SK-N-SH treated with all-trans-retinoic acid at 6 μM for 48 hours (cell line): ENCODE measurements around the gene PAPPA.
A peak's percentile ranks its signal among the peaks of the same experiment; 100 is the strongest.

Source experiments
- ATAC-seq: fragments of 200-7000 bp; cut with Tn5 transposase; 3 replicates; pipeline ENCODE4 v1.9.1; 2020; ENCODE audit warnings: mild to moderate bottlenecking, moderate library complexity
- ARNTL ChIP-seq: fragments of 450-650 bp; formaldehyde crosslinking; IDR thresholded peaks from 2 replicates; pipeline ENCODE4 v1.5.0; 2020; ENCODE audit warnings: low read depth, mild to moderate bottlenecking, moderate library complexity, borderline replicate concordance
- BACH2 ChIP-seq: fragments of 250-450 bp; sonication (Bioruptor Pico); IDR thresholded peaks from 2 replicates; pipeline ENCODE4 v1.9.0; 2021; ENCODE audit warnings: mild to moderate bottlenecking, borderline replicate concordance
- CSDC2 ChIP-seq: fragments of 250-450 bp; sonication (Bioruptor Pico); IDR thresholded peaks from 2 replicates; pipeline ENCODE4 v1.5.0; 2020; ENCODE audit warnings: mild to moderate bottlenecking, moderate library complexity
- ESRRG ChIP-seq: fragments of 250-450 bp; sonication (Bioruptor Pico); IDR thresholded peaks from 2 replicates; pipeline ENCODE4 v1.6.1; 2021; ENCODE audit warnings: mild to moderate bottlenecking
- GLIS3 ChIP-seq: fragments of 250-450 bp; sonication (Bioruptor Pico); IDR thresholded peaks from 2 replicates; pipeline ENCODE4 v1.5.0; 2020; ENCODE audit warnings: mild to moderate bottlenecking, moderate library complexity
- ISL1 ChIP-seq: fragments of 250-450 bp; sonication (Bioruptor Pico); IDR thresholded peaks from 2 replicates; pipeline ENCODE4 v2.1.2; 2022; ENCODE audit warnings: mild to moderate bottlenecking, moderate library complexity
- OSR1 ChIP-seq: fragments of 250-450 bp; sonication (Bioruptor Pico); IDR thresholded peaks from 2 replicates; pipeline ENCODE4 v1.8.0; 2022; ENCODE audit warnings: moderate library complexity, mild to moderate bottlenecking, inconsistent platforms
- PPARA ChIP-seq: fragments of 250-450 bp; sonication (Bioruptor Pico); IDR thresholded peaks from 2 replicates; pipeline ENCODE4 v1.5.0; 2020; ENCODE audit warnings: mild to moderate bottlenecking, borderline replicate concordance
- RARB ChIP-seq: fragments of 250-450 bp; sonication (Bioruptor Pico); IDR thresholded peaks from 2 replicates; pipeline ENCODE4 v1.8.0; 2021; ENCODE audit warnings: mild to moderate bottlenecking, moderate library complexity
- SNAI2 ChIP-seq: fragments of 250-450 bp; sonication (Bioruptor Pico); IDR thresholded peaks from 2 replicates; pipeline ENCODE4 v1.5.0; 2020; ENCODE audit warnings: mild to moderate bottlenecking, moderate library complexity
- TCF4 ChIP-seq: fragments of 250-450 bp; sonication (Bioruptor Pico); IDR thresholded peaks from 2 replicates; pipeline ENCODE4 v1.8.0; 2021; ENCODE audit warnings: mild to moderate bottlenecking, moderate library complexity, borderline replicate concordance
- TOX ChIP-seq: fragments of 250-450 bp; sonication (Bioruptor Pico); IDR thresholded peaks from 2 replicates; pipeline ENCODE4 v1.8.0; 2021; ENCODE audit warnings: mild to moderate bottlenecking, moderate library complexity, borderline replicate concordance
- ZC3H10 ChIP-seq: fragments of 250-450 bp; sonication (Bioruptor Pico); IDR thresholded peaks from 2 replicates; pipeline ENCODE4 v1.5.1; 2021; ENCODE audit warnings: mild to moderate bottlenecking, moderate library complexity
- ZFP3 ChIP-seq: fragments of 250-450 bp; sonication (Bioruptor Pico); IDR thresholded peaks from 2 replicates; pipeline ENCODE4 v1.5.0; 2020; ENCODE audit warnings: mild to moderate bottlenecking, moderate library complexity
- ZFP30 ChIP-seq: fragments of 450-650 bp; formaldehyde crosslinking; IDR thresholded peaks from 2 replicates; pipeline ENCODE4 v1.5.0; 2022; ENCODE audit warnings: mild to moderate bottlenecking, moderate library complexity
- ZNF565 ChIP-seq: fragments of 450-650 bp; formaldehyde crosslinking; conservative IDR thresholded peaks from 2 replicates; pipeline ENCODE4 v1.5.0; 2020; ENCODE audit warnings: low read depth, mild to moderate bottlenecking, moderate library complexity
- ZNF70 ChIP-seq: fragments of 450-650 bp; formaldehyde crosslinking; IDR thresholded peaks from 2 replicates; pipeline ENCODE4 v1.5.0; 2020; ENCODE audit warnings: mild to moderate bottlenecking, moderate library complexity
- ZNF8 ChIP-seq: fragments of 450-650 bp; formaldehyde crosslinking; IDR thresholded peaks from 2 replicates; pipeline ENCODE4 v1.5.0; 2020; ENCODE audit warnings: mild to moderate bottlenecking, moderate library complexity
- TF ChIP-seq, protein P1 (sequence below): fragments of 250-450 bp; sonication (Bioruptor Pico); IDR thresholded peaks from 2 replicates; pipeline ENCODE4 v1.5.0; 2020; ENCODE audit warnings: mild to moderate bottlenecking, moderate library complexity
- TF ChIP-seq, protein P2 (sequence below): fragments of 250-450 bp; sonication (Bioruptor Pico); IDR thresholded peaks from 2 replicates; pipeline ENCODE4 v1.8.0; 2021; ENCODE audit warnings: low read depth, mild to moderate bottlenecking, moderate library complexity, borderline replicate concordance
- TF ChIP-seq, protein P3 (sequence below): fragments of 250-450 bp; sonication (Bioruptor Pico); IDR thresholded peaks from 2 replicates; pipeline ENCODE4 v1.8.0; 2020; ENCODE audit warnings: mild to moderate bottlenecking, moderate library complexity, borderline replicate concordance
- TF ChIP-seq, protein P4 (sequence below): fragments of 250-450 bp; sonication (Bioruptor Pico); IDR thresholded peaks from 2 replicates; pipeline ENCODE4 v1.5.1; 2020; ENCODE audit warnings: low read depth, mild to moderate bottlenecking, moderate library complexity

The PAPPA gene

DNA sequence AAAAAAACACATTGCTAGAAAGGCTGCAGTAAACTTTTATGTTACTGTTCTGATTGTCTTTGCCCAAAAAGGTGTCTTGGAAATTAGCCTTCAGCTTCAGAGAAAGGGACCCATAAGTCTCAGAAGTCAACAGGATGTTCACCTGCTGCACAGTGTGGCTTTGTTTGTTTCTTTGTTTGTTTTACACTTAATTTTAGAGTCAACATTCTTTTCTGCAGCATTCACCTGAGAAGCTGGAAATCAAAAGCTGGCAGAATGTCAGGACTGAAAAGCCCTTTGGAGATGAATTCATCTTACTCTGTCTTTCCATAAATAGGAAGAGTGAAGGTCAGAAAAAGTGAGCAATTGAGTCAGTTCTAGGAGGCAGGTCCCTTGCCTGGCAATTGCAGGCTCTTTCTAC, 170.0 kb downstream of the PAPPA start (continued):
- no peak for TF ChIP-seq GLIS3 (CRISPR knock-in tag)
- TF ChIP-seq, all 23 proteins: peak for 0

DNA sequence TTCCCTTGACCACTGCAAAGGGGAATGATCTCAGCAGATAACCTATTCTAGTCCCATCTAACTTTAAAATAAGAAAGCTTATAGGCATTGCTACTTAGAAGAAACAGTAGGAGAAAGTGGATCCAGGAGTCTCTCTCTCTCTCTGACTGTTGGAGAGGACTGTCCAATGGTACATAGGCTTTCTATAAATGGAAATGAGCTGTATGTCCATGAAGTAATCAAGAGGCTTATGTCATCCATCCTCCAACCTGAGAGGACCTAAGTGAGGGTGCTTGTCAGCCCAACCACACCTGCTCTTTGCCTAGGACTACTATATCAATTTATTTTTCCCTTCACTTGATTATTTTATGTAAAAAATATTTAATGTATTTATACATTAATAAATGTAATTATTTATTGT, 172.3 kb downstream of the PAPPA start:
- ATAC-seq: no peak
- TF ChIP-seq PPARA (CRISPR knock-in tag) (no peak), ZNF70 (no peak), ZNF565 (no peak), CSDC2 (CRISPR knock-in tag) (no peak), ESRRG (CRISPR knock-in tag) (no peak), ZFP3 (no peak), ISL1 (no peak), OSR1 (CRISPR knock-in tag) (no peak), SNAI2 (no peak), TCF4 (CRISPR knock-in tag) (no peak)

DNA sequence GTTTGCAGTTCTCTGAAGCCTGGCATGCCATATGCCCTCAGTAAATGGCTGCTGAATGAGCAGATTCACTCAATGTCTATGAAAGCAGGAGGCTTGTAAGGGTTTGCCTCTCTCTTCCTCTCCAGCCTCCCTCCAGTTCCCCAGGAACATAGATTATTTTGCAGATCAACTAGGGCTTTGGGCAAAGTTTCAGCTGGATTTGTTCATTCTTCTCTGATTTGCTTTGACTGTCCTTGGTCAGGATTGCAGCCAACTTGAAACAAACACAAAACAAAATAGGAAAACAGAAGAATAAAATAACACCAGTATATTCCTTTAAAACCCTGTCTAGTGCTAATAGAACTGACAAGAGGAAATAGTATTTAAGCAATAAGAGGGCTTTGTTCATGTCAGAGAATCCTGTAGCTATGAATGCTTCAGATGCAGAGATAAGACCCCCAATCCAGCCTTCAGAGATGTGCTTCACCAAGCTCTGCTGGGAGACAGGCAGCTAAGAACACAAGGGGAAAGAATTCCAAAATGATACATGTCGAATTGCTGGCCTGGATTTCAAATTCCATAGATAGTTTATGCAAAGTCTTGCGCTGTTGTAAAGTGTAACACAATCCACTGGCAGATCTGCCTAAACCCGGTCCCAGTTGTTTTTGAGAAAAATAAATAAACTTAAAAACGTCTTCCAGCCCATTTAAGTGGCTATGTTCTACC, 174.3 kb downstream of the PAPPA start:
- TF ChIP-seq CSDC2 (CRISPR knock-in tag) (no peak), ISL1 (no peak), BACH2 (CRISPR knock-in tag) (no peak), GLIS3 (CRISPR knock-in tag) (no peak), ZNF8 (CRISPR knock-in tag) (no peak), RARB (CRISPR knock-in tag) (no peak), ARNTL (no peak), ZFP3 (no peak), OSR1 (CRISPR knock-in tag) (no peak), SNAI2 (no peak), ZFP30 (CRISPR knock-in tag) (no peak), PPARA (CRISPR knock-in tag) (no peak), TOX (CRISPR knock-in tag) (no peak), TCF4 (CRISPR knock-in tag) (no peak)
- TF ChIP-seq, protein P1, sequence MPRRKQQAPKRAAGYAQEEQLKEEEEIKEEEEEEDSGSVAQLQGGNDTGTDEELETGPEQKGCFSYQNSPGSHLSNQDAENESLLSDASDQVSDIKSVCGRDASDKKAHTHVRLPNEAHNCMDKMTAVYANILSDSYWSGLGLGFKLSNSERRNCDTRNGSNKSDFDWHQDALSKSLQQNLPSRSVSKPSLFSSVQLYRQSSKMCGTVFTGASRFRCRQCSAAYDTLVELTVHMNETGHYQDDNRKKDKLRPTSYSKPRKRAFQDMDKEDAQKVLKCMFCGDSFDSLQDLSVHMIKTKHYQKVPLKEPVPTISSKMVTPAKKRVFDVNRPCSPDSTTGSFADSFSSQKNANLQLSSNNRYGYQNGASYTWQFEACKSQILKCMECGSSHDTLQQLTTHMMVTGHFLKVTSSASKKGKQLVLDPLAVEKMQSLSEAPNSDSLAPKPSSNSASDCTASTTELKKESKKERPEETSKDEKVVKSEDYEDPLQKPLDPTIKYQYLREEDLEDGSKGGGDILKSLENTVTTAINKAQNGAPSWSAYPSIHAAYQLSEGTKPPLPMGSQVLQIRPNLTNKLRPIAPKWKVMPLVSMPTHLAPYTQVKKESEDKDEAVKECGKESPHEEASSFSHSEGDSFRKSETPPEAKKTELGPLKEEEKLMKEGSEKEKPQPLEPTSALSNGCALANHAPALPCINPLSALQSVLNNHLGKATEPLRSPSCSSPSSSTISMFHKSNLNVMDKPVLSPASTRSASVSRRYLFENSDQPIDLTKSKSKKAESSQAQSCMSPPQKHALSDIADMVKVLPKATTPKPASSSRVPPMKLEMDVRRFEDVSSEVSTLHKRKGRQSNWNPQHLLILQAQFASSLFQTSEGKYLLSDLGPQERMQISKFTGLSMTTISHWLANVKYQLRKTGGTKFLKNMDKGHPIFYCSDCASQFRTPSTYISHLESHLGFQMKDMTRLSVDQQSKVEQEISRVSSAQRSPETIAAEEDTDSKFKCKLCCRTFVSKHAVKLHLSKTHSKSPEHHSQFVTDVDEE (CRISPR knock-in tag): no peak
- TF ChIP-seq, protein P2, sequence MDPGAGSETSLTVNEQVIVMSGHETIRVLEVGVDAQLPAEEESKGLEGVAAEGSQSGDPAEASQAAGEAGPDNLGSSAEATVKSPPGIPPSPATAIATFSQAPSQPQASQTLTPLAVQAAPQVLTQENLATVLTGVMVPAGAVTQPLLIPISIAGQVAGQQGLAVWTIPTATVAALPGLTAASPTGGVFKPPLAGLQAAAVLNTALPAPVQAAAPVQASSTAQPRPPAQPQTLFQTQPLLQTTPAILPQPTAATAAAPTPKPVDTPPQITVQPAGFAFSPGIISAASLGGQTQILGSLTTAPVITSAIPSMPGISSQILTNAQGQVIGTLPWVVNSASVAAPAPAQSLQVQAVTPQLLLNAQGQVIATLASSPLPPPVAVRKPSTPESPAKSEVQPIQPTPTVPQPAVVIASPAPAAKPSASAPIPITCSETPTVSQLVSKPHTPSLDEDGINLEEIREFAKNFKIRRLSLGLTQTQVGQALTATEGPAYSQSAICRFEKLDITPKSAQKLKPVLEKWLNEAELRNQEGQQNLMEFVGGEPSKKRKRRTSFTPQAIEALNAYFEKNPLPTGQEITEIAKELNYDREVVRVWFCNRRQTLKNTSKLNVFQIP (CRISPR knock-in tag): no peak
- TF ChIP-seq, protein P3, sequence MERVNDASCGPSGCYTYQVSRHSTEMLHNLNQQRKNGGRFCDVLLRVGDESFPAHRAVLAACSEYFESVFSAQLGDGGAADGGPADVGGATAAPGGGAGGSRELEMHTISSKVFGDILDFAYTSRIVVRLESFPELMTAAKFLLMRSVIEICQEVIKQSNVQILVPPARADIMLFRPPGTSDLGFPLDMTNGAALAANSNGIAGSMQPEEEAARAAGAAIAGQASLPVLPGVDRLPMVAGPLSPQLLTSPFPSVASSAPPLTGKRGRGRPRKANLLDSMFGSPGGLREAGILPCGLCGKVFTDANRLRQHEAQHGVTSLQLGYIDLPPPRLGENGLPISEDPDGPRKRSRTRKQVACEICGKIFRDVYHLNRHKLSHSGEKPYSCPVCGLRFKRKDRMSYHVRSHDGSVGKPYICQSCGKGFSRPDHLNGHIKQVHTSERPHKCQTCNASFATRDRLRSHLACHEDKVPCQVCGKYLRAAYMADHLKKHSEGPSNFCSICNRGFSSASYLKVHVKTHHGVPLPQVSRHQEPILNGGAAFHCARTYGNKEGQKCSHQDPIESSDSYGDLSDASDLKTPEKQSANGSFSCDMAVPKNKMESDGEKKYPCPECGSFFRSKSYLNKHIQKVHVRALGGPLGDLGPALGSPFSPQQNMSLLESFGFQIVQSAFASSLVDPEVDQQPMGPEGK (CRISPR knock-in tag): no peak
- TF ChIP-seq, protein P4, sequence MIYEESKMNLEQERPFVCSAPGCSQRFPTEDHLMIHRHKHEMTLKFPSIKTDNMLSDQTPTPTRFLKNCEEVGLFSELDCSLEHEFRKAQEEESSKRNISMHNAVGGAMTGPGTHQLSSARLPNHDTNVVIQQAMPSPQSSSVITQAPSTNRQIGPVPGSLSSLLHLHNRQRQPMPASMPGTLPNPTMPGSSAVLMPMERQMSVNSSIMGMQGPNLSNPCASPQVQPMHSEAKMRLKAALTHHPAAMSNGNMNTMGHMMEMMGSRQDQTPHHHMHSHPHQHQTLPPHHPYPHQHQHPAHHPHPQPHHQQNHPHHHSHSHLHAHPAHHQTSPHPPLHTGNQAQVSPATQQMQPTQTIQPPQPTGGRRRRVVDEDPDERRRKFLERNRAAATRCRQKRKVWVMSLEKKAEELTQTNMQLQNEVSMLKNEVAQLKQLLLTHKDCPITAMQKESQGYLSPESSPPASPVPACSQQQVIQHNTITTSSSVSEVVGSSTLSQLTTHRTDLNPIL (CRISPR knock-in tag): no peak
- peak; percentile 85 for ATAC-seq

DNA sequence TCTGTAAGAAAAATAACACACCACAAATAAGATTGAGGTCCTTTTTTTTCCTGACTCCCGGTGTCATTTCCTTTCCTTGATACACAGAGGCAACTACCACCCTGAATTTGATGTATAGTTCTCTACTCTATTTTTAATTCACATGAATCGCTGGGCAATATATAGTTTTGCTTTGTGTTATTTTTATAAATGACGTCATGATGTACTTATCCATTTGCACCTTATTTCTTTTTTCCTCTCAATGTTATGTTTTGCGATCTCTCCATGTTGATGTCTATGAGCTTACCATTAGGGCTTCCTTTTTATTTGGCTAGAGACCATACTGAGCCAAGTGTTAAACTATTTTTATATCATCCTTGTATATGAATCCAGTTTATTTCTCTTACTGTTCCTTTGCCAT, 175.9 kb downstream of the PAPPA start:
- ATAC-seq: no peak
- TF ChIP-seq ZC3H10 (no peak), ZNF70 (no peak), ZNF8 (CRISPR knock-in tag) (no peak), ARNTL (no peak), ESRRG (CRISPR knock-in tag) (no peak), RARB (CRISPR knock-in tag) (no peak), SNAI2 (no peak), ZFP30 (CRISPR knock-in tag) (no peak), BACH2 (CRISPR knock-in tag) (no peak), OSR1 (CRISPR knock-in tag) (no peak)
- TF ChIP-seq, protein P2 (CRISPR knock-in tag): no peak
- TF ChIP-seq, protein P3 (CRISPR knock-in tag): no peak
